Upper lobe of right lung (tissue), 1 donor: Measurements from ENCODE around the gene CHSY3. TPM values are rescaled to one million over a fixed set of nuclear protein-coding genes. Genes with fewer than 3 reads are reported as not detected.

Experiments
- ATAC-seq: fragments of 200-7000 bp; cut with Tn5 transposase; one replicate; pipeline ENCODE4 v1.9.1; 2020; ENCODE audit warnings: mild to moderate bottlenecking, moderate library complexity
- DNase-seq: peaks from one replicate; pipeline ENCODE4 v3.0.0-alpha.2; 2020
- H3K27ac ChIP-seq: fragments of 200-600 bp; one replicate; pipeline ENCODE4 v1.8.0; 2022
- H3K27me3 ChIP-seq: fragments of 200-600 bp; one replicate; pipeline ENCODE4 v1.8.0; 2022; ENCODE audit warnings: mild to moderate bottlenecking
- H3K36me3 ChIP-seq: fragments of 200-600 bp; one replicate; pipeline ENCODE4 v1.8.0; 2022
- H3K4me1 ChIP-seq: fragments of 200-600 bp; one replicate; pipeline ENCODE4 v1.8.0; 2022
- H3K4me3 ChIP-seq: fragments of 200-600 bp; one replicate; pipeline ENCODE4 v1.8.0; 2022; ENCODE audit warnings: mild to moderate bottlenecking
- H3K9me3 ChIP-seq: fragments of 200-600 bp; one replicate; pipeline ENCODE4 v1.8.0; 2022
- intact Hi-C: fragments of 100-400 bp; cut with DNase I; formaldehyde crosslinking; loops from one replicate; pipeline ENCODE4 v1.11.0; 2022
- total RNA-seq: library from RNA; stranded (reverse); fragmentation: NEBNext Ultra II Directional; extraction: Animal tissue kit (Norgen Biotek cat#: 25700); gene quantifications from one replicate; pipeline ENCODE4 v1.2.1, GENCODE V29; 2021
- TF ChIP-seq, protein P1 (sequence below): fragments of 200-600 bp; IDR thresholded peaks from one replicate; pipeline ENCODE4 v1.8.0; 2022; ENCODE audit warnings: antibody characterized with exemption
- donor health status: DM: no; HTN: yes; CAD: no; lungs with severe emphysema.

Gene CHSY3
- total RNA-seq, 1 donor from 2014 or later: 5.7 TPM

- no peak overlapping the region for H3K4me3 ChIP-seq
- H3K27me3 ChIP-seq: no peaks in the 10 kb centered on the region
- DNase-seq: no peak
- peaks cover 4% of the 10 kb centered on the region for H3K9me3 ChIP-seq
- H3K36me3 ChIP-seq: no peaks in the 10 kb centered on the region
- TF ChIP-seq, protein P1, sequence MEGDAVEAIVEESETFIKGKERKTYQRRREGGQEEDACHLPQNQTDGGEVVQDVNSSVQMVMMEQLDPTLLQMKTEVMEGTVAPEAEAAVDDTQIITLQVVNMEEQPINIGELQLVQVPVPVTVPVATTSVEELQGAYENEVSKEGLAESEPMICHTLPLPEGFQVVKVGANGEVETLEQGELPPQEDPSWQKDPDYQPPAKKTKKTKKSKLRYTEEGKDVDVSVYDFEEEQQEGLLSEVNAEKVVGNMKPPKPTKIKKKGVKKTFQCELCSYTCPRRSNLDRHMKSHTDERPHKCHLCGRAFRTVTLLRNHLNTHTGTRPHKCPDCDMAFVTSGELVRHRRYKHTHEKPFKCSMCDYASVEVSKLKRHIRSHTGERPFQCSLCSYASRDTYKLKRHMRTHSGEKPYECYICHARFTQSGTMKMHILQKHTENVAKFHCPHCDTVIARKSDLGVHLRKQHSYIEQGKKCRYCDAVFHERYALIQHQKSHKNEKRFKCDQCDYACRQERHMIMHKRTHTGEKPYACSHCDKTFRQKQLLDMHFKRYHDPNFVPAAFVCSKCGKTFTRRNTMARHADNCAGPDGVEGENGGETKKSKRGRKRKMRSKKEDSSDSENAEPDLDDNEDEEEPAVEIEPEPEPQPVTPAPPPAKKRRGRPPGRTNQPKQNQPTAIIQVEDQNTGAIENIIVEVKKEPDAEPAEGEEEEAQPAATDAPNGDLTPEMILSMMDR: no peak
- H3K4me1 ChIP-seq: no peaks in the 10 kb centered on the region
- intact Hi-C loops: no loop called here
- no peak overlapping the region for H3K27ac ChIP-seq
- no peak for ATAC-seq
Observed at GRCh38 chr5:130090569-130091270, 186.5 kb downstream of the CHSY3 start.

GRCh38 chr5:130092991-130093390 is 188.7 kb downstream of the CHSY3 start:
- ATAC-seq (no peak), DNase-seq (no peak)
- no peak overlapping the region for H3K27ac ChIP-seq
- H3K4me1 ChIP-seq: no peaks in the 10 kb centered on the region
- peaks cover 4% of the 10 kb centered on the region for H3K9me3 ChIP-seq
- intact Hi-C loops: no loop called here
- H3K36me3 ChIP-seq: no peaks in the 10 kb centered on the region
- H3K27me3 ChIP-seq: no peaks in the 10 kb centered on the region
- TF ChIP-seq, protein P1: no peak
- no peak overlapping the region for H3K4me3 ChIP-seq

DNA sequence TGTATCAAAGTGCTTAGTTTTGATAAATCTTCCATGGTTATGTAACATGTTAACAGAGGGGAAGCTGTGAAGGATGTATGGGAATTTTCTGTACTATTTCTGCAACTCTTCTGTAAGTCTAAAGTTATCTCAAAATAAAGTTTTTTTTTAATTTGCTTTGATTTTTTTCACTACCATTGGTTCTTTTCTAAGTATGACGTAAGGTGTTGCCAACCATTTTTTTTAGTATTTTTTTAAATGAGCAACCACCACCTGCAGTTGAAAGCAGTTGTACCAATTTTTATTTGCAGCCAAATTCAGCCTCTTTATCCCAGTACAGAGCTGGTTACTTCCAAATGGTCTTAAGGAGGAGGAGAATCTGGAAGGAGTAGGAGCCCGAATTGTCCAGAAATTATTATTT is 192.2 kb downstream of the CHSY3 start:
- Histone ChIP-seq H3K9me3 (peaks cover 4% of the 10 kb centered on the region), H3K27me3 (no peaks in the 10 kb centered on the region), H3K4me1 (no peaks in the 10 kb centered on the region), H3K27ac (no peak overlapping the region), H3K36me3 (no peaks in the 10 kb centered on the region), H3K4me3 (no peak overlapping the region)
- DNase-seq (no peak), ATAC-seq (no peak)
- intact Hi-C loops: no loop called here
- TF ChIP-seq, protein P1: no peak

- no peaks in the 10 kb centered on the region for H3K36me3 ChIP-seq
- H3K9me3 ChIP-seq: no peaks in the 10 kb centered on the region
- ATAC-seq: no peak
- no peak overlapping the region for H3K27ac ChIP-seq
- no peaks in the 10 kb centered on the region for H3K4me1 ChIP-seq
- DNase-seq: no peak
- intact Hi-C loops: no loop called here
- H3K4me3 ChIP-seq: no peak overlapping the region
- TF ChIP-seq, protein P1: no peak
- no peaks in the 10 kb centered on the region for H3K27me3 ChIP-seq
Observed at GRCh38 chr5:130099008-130099407, 194.7 kb downstream of the CHSY3 start.

- Histone ChIP-seq H3K9me3 (no peaks in the 10 kb centered on the region), H3K27me3 (no peaks in the 10 kb centered on the region), H3K36me3 (no peaks in the 10 kb centered on the region), H3K4me3 (no peak overlapping the region), H3K4me1 (no peaks in the 10 kb centered on the region), H3K27ac (no peak overlapping the region)
- no peak for DNase-seq
- TF ChIP-seq, protein P1: no peak
- intact Hi-C loops: no loop called here
- ATAC-seq: no peak
Observed at GRCh38 chr5:130102375-130102774, 198.1 kb downstream of the CHSY3 start.

- no peak for ATAC-seq
- Histone ChIP-seq H3K36me3 (no peaks in the 10 kb centered on the region), H3K27me3 (no peaks in the 10 kb centered on the region), H3K4me1 (no peaks in the 10 kb centered on the region), H3K9me3 (no peaks in the 10 kb centered on the region), H3K27ac (no peak overlapping the region), H3K4me3 (no peak overlapping the region)
- DNase-seq: no peak
- intact Hi-C loops: no loop called here
- TF ChIP-seq, protein P1: no peak
Observed at GRCh38 chr5:130102960-130103359, 198.7 kb downstream of the CHSY3 start.
